Body of pancreas (tissue), 4 donors: ENCODE data around the gene EPHB1. TPM values are rescaled to one million over a fixed set of nuclear protein-coding genes. Genes with fewer than 3 reads are reported as not detected.

Source experiments
- ATAC-seq: fragments of 150-250 bp; one replicate; pipeline ENCODE4 v1.9.1; 2016
- DNase-seq, 4 donors: peaks; one replicate each; pipeline ENCODE4 v3.0.0-alpha.2; 2019
- H3K27ac ChIP-seq, 4 donors: fragments of 200-600 bp; sonication (generic); 1 replicate in 3 of 4; 2 replicates in 1 of 4; pipeline versions ENCODE4 v1.5.1 to v1.6.1; 2016 to 2019; ENCODE audit warnings: mild to moderate bottlenecking in 1 of 4, mixed read lengths in 1 of 4, moderate library complexity in 1 of 4
- H3K27me3 ChIP-seq, 2 donors: fragments of 200-600 bp; sonication (generic); one replicate each; pipeline ENCODE4 v1.6.0; 2016; ENCODE audit warnings: mild to moderate bottlenecking in 1 of 2
- H3K36me3 ChIP-seq, 2 donors: fragments of 200-600 bp; sonication (generic); replicated peaks in 1 of 2; 2 replicates each; pipeline ENCODE4 v1.5.1; 2016; ENCODE audit warnings: low read depth in 2 of 2; ENCODE audit not compliant: insufficient read depth in 1 of 2
- H3K4me1 ChIP-seq: fragments of 200-600 bp; sonication (generic); one replicate; pipeline ENCODE4 v1.6.0; 2016
- H3K4me3 ChIP-seq, 2 donors: fragments of 200-600 bp; sonication (generic); 1 replicate in 1 of 2; 2 replicates in 1 of 2; pipeline ENCODE4 v1.5.1; 2016 to 2019
- H3K9me3 ChIP-seq, 3 donors: fragments of 200-600 bp; sonication (generic); 1 replicate in 2 of 3; 2 replicates in 1 of 3; pipeline ENCODE4 v1.5.1; 2016
- POLR2A ChIP-seq, 3 donors: fragments of 450-650 bp; IDR thresholded peaks; one replicate each; pipeline ENCODE4 v1.6.1; 2016; ENCODE audit warnings: antibody characterized with exemption in 3 of 3, mild to moderate bottlenecking in 2 of 3
- WGBS, 2 donors: methylation state at CpG; one replicate each; pipeline ENCODE4 v1.1.5; 2017; 5-methylcytosine and 5-hydroxymethylcytosine counted together
- intact Hi-C: fragments of 100-400 bp; cut with DNase I; formaldehyde crosslinking; loops from one replicate; pipeline ENCODE4 v1.15.1; 2023
- total RNA-seq, 2 donors: library from RNA; depleted of rRNA; stranded (reverse); fragments of >200 nt; gene quantifications; one replicate each; pipeline ENCODE4 v1.1.0, GENCODE V29; 2016
- TF ChIP-seq, protein P1 (sequence below), 7 experiments: fragments of 450-650 bp in 4 of 7; fragments of 200-600 bp in 3 of 7; sonication (generic) in 3 of 7; IDR thresholded peaks; one replicate each; pipeline ENCODE4 v1.5.1; 2016 to 2019; ENCODE audit warnings: antibody characterized with exemption in 7 of 7

EPHB1 gene
- total RNA-seq, 2 donors from 2014 or later: 1.3 TPM; not detected in 1

DNA sequence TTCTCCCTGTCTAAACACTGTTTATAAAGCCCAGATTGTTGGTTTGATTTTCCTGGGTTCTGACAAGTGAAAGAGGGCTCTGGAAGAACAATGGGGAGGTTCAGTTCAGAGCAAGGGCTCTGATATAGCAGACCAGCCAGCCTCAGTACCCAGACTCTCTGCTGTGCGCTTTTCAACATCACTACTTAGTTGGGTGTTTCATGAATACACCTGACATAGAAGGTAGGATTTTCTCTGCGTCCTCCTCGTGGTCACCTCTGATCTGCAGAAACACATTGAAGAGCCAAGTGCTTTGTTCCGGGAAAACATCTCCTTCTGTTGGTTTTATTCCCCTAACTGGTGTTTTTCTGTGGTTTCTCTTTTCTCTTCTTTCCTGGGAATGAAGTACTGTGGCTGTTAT, 99.5 kb downstream of the EPHB1 start:
- intact Hi-C loops: no loop called here
- no peak for ATAC-seq
- Histone ChIP-seq H3K9me3 (no peaks in the 10 kb centered on the region), H3K4me3 (no peak overlapping the region), H3K27me3 (no peaks in the 10 kb centered on the region), H3K36me3 (no peaks in the 10 kb centered on the region), H3K27ac (no peak overlapping the region), H3K4me1 (no peaks in the 10 kb centered on the region)
- DNase-seq: no peak
- TF ChIP-seq, protein P1, sequence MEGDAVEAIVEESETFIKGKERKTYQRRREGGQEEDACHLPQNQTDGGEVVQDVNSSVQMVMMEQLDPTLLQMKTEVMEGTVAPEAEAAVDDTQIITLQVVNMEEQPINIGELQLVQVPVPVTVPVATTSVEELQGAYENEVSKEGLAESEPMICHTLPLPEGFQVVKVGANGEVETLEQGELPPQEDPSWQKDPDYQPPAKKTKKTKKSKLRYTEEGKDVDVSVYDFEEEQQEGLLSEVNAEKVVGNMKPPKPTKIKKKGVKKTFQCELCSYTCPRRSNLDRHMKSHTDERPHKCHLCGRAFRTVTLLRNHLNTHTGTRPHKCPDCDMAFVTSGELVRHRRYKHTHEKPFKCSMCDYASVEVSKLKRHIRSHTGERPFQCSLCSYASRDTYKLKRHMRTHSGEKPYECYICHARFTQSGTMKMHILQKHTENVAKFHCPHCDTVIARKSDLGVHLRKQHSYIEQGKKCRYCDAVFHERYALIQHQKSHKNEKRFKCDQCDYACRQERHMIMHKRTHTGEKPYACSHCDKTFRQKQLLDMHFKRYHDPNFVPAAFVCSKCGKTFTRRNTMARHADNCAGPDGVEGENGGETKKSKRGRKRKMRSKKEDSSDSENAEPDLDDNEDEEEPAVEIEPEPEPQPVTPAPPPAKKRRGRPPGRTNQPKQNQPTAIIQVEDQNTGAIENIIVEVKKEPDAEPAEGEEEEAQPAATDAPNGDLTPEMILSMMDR (IDR thresholded peaks at IDR 0.05): no peak
- no peak for TF ChIP-seq POLR2A (IDR thresholded peaks at IDR 0.05)
- WGBS, 2 donors: 52 to 71% methylated on average over 4 of the region's 4 CpGs

- Histone ChIP-seq H3K36me3 (no peaks in the 10 kb centered on the region), H3K4me1 (no peaks in the 10 kb centered on the region), H3K9me3 (no peaks in the 10 kb centered on the region), H3K4me3 (no peak overlapping the region), H3K27ac (no peak overlapping the region), H3K27me3 (no peaks in the 10 kb centered on the region)
- TF ChIP-seq, protein P1 (IDR thresholded peaks at IDR 0.05): no peak
- ATAC-seq (no peak), DNase-seq (no peak)
- intact Hi-C loops: no loop called here
- 56 to 66% methylated on average over 2 of the region's 2 CpGs for WGBS, 2 donors
Observed at GRCh38 chr3:134895181-134895580, 100.1 kb downstream of the EPHB1 start.

DNA sequence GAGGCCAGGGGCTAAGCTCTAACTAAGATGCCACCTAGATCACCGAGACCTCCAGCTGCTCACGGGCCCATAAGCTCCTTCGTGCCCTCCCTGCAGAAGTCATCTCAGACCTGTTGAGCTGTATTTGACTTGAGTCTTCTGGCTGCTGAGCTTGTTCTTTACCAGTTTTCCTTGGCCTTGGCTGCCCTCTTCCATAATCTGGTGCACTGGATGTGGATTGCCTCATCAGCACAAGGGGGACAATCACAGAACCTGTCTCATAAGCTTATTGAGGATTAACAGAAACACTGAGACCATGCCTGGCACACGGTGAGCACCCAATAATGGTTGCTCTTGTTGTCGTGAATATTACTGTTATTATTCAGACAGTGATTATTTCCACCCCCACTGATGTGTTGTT, 101.1 kb downstream of the EPHB1 start:
- no peak for DNase-seq
- Histone ChIP-seq H3K36me3 (no peaks in the 10 kb centered on the region), H3K27ac (no peak overlapping the region), H3K9me3 (no peaks in the 10 kb centered on the region), H3K4me3 (no peak overlapping the region), H3K27me3 (no peaks in the 10 kb centered on the region), H3K4me1 (no peaks in the 10 kb centered on the region)
- 73 to 80% methylated on average over 5 of the region's 5 CpGs for WGBS, 2 donors
- intact Hi-C loops: no loop called here
- ATAC-seq: no peak
- TF ChIP-seq POLR2A (IDR thresholded peaks at IDR 0.05): no peak
- TF ChIP-seq, protein P1 (IDR thresholded peaks at IDR 0.05): no peak

DNA sequence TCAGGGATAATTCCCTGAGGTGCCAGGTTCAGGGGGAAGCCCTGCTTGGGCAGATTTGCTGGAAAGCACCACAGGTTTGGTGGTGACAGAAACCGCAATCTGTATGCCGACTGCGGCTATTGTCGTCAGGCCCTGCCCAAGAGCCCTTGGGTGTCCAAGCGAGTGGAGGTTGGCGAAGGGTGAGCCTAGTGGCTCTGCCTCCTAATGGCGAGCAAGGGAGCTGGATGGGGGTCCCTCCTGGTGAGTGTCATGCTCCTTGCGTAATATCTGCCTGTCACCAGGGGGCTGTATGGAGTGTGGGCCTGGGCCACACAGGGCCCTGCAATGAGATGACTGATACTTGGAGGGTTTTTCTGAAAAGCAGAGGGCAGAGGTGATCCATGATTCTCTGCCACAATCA, 101.6 kb downstream of the EPHB1 start:
- DNase-seq (no peak), ATAC-seq (no peak)
- H3K4me3 ChIP-seq: no peak overlapping the region
- no peaks in the 10 kb centered on the region for H3K36me3 ChIP-seq
- no peaks in the 10 kb centered on the region for H3K4me1 ChIP-seq
- H3K9me3 ChIP-seq: no peaks in the 10 kb centered on the region
- no peak overlapping the region for H3K27ac ChIP-seq
- TF ChIP-seq POLR2A (IDR thresholded peaks at IDR 0.05): no peak
- TF ChIP-seq, protein P1 (IDR thresholded peaks at IDR 0.05): no peak
- intact Hi-C loops: no loop called here
- no peaks in the 10 kb centered on the region for H3K27me3 ChIP-seq
- 88 to 92% methylated on average over 8 of the region's 8 CpGs for WGBS, 2 donors

- Histone ChIP-seq H3K36me3 (no peaks in the 10 kb centered on the region), H3K4me1 (no peaks in the 10 kb centered on the region), H3K4me3 (no peak overlapping the region), H3K27ac (no peak overlapping the region), H3K27me3 (no peaks in the 10 kb centered on the region), H3K9me3 (no peaks in the 10 kb centered on the region)
- ATAC-seq: no peak
- intact Hi-C loops: no loop called here
- TF ChIP-seq, protein P1 (IDR thresholded peaks at IDR 0.05): no peak
- TF ChIP-seq POLR2A (IDR thresholded peaks at IDR 0.05): no peak
- 66 to 76% methylated on average over 7 to 10 of the region's 10 CpGs for WGBS, 2 donors
- DNase-seq: no peak
Observed at GRCh38 chr3:134897391-134898141, 102.5 kb downstream of the EPHB1 start.
